GM13977 (cell line): ENCODE results near the gene HOXB4.

Source experiments
- DNase-seq: peaks from one replicate; pipeline ENCODE4 v3.0.0; 2012; ENCODE audit warnings: low spot score
- in situ Hi-C: fragments of 300-500 bp; cut with MboI; formaldehyde crosslinking; loops from one replicate; pipeline ENCODE4 v1.12.0; 2022; ENCODE audit warnings: low sequenced_read_pairs, low pct_unique_long_range_greater_than_20kb, mixed read lengths, inconsistent platforms; ENCODE audit not compliant: unreplicated experiment
- TF ChIP-seq, protein P1 (sequence below): IDR thresholded peaks from 2 replicates; pipeline ENCODE4 v1.5.1; 2012; ENCODE audit warnings: mild to moderate bottlenecking, control low read depth; ENCODE audit not compliant: insufficient read depth; ENCODE audit errors: extremely low read depth, missing control alignments

The HOXB4 gene

GRCh38 chr17:48550502-48551213 is 27.5 kb downstream of the HOXB4 start:
- TF ChIP-seq, protein P1, sequence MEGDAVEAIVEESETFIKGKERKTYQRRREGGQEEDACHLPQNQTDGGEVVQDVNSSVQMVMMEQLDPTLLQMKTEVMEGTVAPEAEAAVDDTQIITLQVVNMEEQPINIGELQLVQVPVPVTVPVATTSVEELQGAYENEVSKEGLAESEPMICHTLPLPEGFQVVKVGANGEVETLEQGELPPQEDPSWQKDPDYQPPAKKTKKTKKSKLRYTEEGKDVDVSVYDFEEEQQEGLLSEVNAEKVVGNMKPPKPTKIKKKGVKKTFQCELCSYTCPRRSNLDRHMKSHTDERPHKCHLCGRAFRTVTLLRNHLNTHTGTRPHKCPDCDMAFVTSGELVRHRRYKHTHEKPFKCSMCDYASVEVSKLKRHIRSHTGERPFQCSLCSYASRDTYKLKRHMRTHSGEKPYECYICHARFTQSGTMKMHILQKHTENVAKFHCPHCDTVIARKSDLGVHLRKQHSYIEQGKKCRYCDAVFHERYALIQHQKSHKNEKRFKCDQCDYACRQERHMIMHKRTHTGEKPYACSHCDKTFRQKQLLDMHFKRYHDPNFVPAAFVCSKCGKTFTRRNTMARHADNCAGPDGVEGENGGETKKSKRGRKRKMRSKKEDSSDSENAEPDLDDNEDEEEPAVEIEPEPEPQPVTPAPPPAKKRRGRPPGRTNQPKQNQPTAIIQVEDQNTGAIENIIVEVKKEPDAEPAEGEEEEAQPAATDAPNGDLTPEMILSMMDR, result no peak
- in situ Hi-C loops, result no loop called here
- no peak for DNase-seq

- in situ Hi-C loops, result no loop called here
- TF ChIP-seq, protein P1, result no peak
- no peak for DNase-seq
Observed at GRCh38 chr17:48549914-48550501, 28.1 kb downstream of the HOXB4 start.

DNA sequence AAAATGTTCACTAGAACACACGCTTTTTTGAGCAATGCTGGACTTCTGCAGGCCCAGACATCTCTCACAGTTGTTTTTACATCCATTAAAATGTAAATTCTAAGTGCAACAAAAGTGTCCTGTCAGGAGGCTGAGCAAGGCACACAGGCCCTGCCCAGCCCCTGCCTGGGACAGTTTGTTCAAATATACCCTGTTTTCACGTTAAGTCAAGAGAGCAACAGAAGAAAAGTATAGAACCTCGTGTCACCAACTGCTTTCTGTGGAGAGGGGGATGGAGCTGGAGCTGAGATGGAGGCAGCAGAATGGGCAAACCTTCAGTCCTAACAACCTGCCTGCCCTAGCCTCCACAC is 28.9 kb downstream of the HOXB4 start:
- TF ChIP-seq, protein P1, result no peak
- in situ Hi-C loops, result no loop called here

GRCh38 chr17:48548523-48549280 is 29.4 kb downstream of the HOXB4 start:
- no peak for DNase-seq
- TF ChIP-seq, protein P1, result no peak
- in situ Hi-C loops, result no loop called here

More for the DNA sequence above, 28.9 kb downstream of the HOXB4 start:
- no peak for DNase-seq

GRCh38 chr17:48547808-48548522 is 30.2 kb downstream of the HOXB4 start:
- in situ Hi-C loops, result no loop called here
- DNase-seq, result no peak
- TF ChIP-seq, protein P1, result no peak

- TF ChIP-seq, protein P1, result no peak
- in situ Hi-C loops, result no loop called here
- no peak for DNase-seq
Observed at GRCh38 chr17:48546924-48547807, 31.0 kb downstream of the HOXB4 start.
